Measurements from ENCODE around the gene AP1B1. TPM values are rescaled to one million over a fixed set of nuclear protein-coding genes. Genes with fewer than 3 reads are reported as not detected.

Gene AP1B1
- total RNA-seq, 1 donor from 2014 or later: 70.3 TPM

DNA sequence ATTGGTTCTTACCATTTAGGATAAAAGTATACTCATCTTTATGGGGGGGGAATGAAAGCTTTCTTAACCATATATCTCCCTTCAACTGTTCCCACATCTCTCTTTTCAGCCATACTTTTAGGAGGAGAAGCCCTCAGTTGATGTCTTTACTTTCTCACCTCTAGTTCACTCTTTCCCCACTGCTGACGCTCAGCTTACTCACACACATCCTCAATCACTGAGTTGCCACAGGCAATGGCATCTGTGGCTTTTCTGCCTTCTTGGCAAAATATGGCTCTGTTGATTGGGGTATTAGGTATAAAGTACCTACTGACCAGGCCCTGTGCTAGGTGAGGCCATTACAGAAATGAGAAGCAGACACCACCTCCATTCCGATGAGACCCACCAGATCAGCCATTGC is 12.2 kb upstream of the AP1B1 start:
- no peak for DNase-seq
- H3K36me3 ChIP-seq: no peaks in the 10 kb centered on the region
- H3K27ac ChIP-seq: no peak overlapping the region
- H3K4me1 ChIP-seq: no peaks in the 10 kb centered on the region
- intact Hi-C loops (cut with DNase I): no loop called here
- H3K27me3 ChIP-seq (ENCODE audit: low read depth): no peaks in the 10 kb centered on the region
- TF ChIP-seq, protein P1, sequence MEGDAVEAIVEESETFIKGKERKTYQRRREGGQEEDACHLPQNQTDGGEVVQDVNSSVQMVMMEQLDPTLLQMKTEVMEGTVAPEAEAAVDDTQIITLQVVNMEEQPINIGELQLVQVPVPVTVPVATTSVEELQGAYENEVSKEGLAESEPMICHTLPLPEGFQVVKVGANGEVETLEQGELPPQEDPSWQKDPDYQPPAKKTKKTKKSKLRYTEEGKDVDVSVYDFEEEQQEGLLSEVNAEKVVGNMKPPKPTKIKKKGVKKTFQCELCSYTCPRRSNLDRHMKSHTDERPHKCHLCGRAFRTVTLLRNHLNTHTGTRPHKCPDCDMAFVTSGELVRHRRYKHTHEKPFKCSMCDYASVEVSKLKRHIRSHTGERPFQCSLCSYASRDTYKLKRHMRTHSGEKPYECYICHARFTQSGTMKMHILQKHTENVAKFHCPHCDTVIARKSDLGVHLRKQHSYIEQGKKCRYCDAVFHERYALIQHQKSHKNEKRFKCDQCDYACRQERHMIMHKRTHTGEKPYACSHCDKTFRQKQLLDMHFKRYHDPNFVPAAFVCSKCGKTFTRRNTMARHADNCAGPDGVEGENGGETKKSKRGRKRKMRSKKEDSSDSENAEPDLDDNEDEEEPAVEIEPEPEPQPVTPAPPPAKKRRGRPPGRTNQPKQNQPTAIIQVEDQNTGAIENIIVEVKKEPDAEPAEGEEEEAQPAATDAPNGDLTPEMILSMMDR (IDR thresholded peaks at IDR 0.05): no peak
- no peak overlapping the region for H3K4me3 ChIP-seq
- ATAC-seq: no peak
- no peaks in the 10 kb centered on the region for H3K9me3 ChIP-seq

DNA sequence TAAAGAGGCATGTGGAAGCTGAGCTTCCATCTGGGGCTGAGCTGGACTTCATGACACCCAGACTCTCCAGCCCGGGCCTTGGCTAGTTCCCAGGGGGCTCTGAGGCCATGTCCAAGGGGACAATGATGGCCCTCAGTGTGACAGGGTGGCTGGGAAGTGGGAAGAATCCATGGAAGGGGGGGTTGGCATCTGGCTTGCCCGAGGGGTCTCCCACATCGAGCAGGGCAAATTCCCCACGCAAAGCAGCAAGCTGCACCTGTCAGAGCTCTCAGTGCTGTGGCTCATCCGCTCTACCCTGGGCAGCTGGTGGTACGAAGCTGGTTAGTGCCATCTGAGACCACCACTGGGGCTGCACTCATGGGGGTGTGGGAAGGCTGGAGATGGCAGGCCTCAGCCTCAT is 9.4 kb upstream of the AP1B1 start:
- Histone ChIP-seq H3K36me3 (no peaks in the 10 kb centered on the region), H3K9me3 (no peaks in the 10 kb centered on the region), H3K4me3 (no peak overlapping the region), H3K27ac (no peak overlapping the region), H3K4me1 (no peaks in the 10 kb centered on the region), H3K27me3 (ENCODE audit: low read depth) (no peaks in the 10 kb centered on the region)
- TF ChIP-seq, protein P1 (IDR thresholded peaks at IDR 0.05): no peak
- ATAC-seq (no peak), DNase-seq (no peak)
- intact Hi-C loops (cut with DNase I): no loop called here

DNA sequence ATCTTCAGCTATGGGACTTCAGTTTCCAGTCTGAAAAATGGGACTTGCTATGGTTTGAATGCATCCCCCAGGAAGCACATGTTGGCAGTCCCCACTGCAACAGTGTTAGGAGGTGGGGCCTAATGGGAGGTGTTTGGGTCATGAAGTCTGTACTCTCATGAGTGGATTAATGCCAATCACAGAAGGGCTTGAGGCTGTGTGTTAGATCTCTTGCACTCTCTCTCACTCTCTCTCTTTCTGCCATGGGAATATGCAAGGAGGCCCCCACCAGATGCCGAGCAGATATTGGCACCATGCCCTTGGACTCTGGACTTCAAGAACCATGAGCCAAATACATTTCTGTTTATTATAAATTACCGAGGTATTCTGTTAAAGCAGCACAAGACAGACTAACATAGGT is 7.8 kb upstream of the AP1B1 start:
- Histone ChIP-seq H3K4me1 (no peaks in the 10 kb centered on the region), H3K9me3 (no peaks in the 10 kb centered on the region), H3K36me3 (no peaks in the 10 kb centered on the region), H3K4me3 (no peak overlapping the region), H3K27ac (no peak overlapping the region), H3K27me3 (ENCODE audit: low read depth) (no peaks in the 10 kb centered on the region)
- intact Hi-C loops (cut with DNase I): no loop called here
- TF ChIP-seq, protein P1 (IDR thresholded peaks at IDR 0.05): no peak
- ATAC-seq: no peak
- DNase-seq: no peak

DNA sequence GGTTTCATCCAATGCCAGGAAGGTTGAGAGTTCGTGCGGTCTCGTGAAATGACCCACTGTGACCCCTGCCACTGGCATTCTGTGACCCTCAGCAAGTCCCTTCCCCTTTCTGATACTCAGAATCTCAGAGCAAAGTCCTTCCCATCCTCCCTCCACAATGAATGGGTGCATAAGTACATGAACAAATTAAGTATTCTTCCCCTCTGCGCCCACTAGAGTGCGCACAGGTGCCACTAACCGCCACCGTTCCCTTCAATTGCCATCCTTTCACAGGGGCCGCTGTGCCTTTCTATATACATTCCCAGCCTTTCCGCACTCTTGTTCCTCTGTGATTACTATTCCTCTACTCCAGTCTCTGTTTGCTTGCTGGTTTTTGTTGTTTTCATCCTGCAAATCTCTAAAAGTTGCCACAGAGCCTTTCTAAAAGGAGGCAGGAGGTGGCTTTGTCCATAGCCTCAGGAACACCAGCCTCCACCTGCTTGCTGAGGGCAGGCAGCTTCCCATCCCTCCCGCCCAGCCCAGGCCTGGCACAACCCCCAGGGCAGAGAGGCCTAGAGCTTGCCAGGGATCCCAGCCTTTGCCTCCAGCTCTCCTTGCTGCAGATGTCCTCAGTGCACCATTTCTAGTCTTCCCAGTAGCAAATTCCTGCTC is 6.7 kb upstream of the AP1B1 start:
- no peaks in the 10 kb centered on the region for H3K36me3 ChIP-seq
- intact Hi-C loops (cut with DNase I): no loop called here
- DNase-seq (peak; percentile 65), ATAC-seq (peak; percentile 90 to 92)
- no peaks in the 10 kb centered on the region for H3K4me1 ChIP-seq
- TF ChIP-seq, protein P1 (IDR thresholded peaks at IDR 0.05): peak; percentile 83
- H3K9me3 ChIP-seq: no peaks in the 10 kb centered on the region
- H3K27me3 ChIP-seq (ENCODE audit: low read depth): no peaks in the 10 kb centered on the region
- no peak overlapping the region for H3K4me3 ChIP-seq
- no peak overlapping the region for H3K27ac ChIP-seq

DNA sequence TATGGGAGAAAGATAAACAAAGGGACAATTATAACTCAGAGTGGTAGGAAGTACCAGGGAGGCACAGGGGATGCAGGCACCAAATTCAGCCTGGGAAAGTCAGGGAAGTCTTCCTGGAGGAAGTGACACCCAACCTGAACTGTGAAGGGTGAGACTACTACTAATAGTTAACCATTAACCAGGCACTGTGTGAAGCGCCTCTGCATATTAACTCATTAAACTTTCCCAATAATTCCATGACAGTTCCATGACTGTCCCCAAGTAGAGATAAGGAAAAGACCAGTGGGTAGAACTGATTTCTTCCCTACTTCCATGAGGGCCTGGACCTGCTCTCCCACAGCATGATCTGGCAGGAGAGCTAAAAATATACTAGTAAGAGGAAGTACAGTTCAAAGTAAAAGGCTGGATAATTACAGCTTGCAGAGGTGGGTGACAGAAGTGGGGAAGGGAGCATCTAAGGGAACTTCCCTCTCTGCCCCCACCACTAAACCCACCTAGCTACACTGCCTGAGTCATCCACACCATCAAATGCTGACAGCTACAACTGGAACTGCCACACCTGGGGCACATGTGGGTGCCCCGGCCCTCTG is 4.7 kb upstream of the AP1B1 start:
- TF ChIP-seq, protein P1 (IDR thresholded peaks at IDR 0.05): no peak
- Histone ChIP-seq H3K36me3 (no peaks in the 10 kb centered on the region), H3K9me3 (no peaks in the 10 kb centered on the region), H3K27ac (no peak overlapping the region), H3K4me3 (no peak overlapping the region), H3K4me1 (peaks cover 7% of the 10 kb centered on the region), H3K27me3 (ENCODE audit: low read depth) (no peaks in the 10 kb centered on the region)
- intact Hi-C loops (cut with DNase I): no loop called here
- no peak for DNase-seq
- no peak for ATAC-seq

All from lower lobe of right lung (tissue), 2 donors.